Gastrocnemius medialis (tissue), 4 donors: ENCODE results near the gene RAPGEF2.

ENCODE experiments used
- CTCF ChIP-seq, 5 experiments: fragments of 450-650 bp in 3 of 5; fragments of 200-600 bp in 2 of 5; sonication (generic) in 2 of 5; IDR thresholded peaks in 4 of 5; conservative IDR thresholded peaks in 1 of 5; 1 replicate in 4 of 5; 2 replicates in 1 of 5; pipeline ENCODE4 v1.5.1; 2016 to 2019; ENCODE audit warnings: antibody characterized with exemption in 5 of 5, mild to moderate bottlenecking in 3 of 5, moderate library complexity in 3 of 5
- POLR2A ChIP-seq, 2 donors: fragments of 450-650 bp; IDR thresholded peaks; one replicate each; pipeline ENCODE4 v1.6.1; 2017; ENCODE audit warnings: antibody characterized with exemption in 2 of 2, mild to moderate bottlenecking in 2 of 2, moderate library complexity in 2 of 2

GRCh38 chr4:159101988-159102621 lies 774 bp upstream of the RAPGEF2 start:
- no peak for TF ChIP-seq CTCF (IDR thresholded peaks at IDR 0.05 in 4 of 5, conservative IDR thresholded peaks at IDR 0.05 in 1 of 5)
- no peak for TF ChIP-seq POLR2A (IDR thresholded peaks at IDR 0.05)
